T-helper 9 cell (primary cell): Measurements from ENCODE around the gene EPB41L3.
"Not testable (repeated sequence)": the region's sequence is repeated elsewhere in the genome, so short reads cannot be mapped to it uniquely, and the experiment has no call there.

Experiments used
- DNase-seq: peaks from one replicate; pipeline ENCODE4 v3.0.0-alpha.2; 2020
- total RNA-seq, 2 donors: gene quantifications; one replicate each; lab custom pipeline; 2026; lab: John Stamatoyannopoulos, UW

Gene EPB41L3
- total RNA-seq, result 0 to 0.42 reads per million in 2 donors

- no peak for DNase-seq
Observed at GRCh38 chr18:5543773-5544389, at the start of gene EPB41L3. EPB41L3 (minus strand) TSS chr18:5543997; CDS start chr18:5489183, 54,814 bp downstream.

GRCh38 chr18:5588529-5588928, 44.7 kb upstream of the EPB41L3 start:
- no peak for DNase-seq

- no peak for DNase-seq
Observed at GRCh38 chr18:5585653-5586052, 41.9 kb upstream of the EPB41L3 start.

GRCh38 chr18:5584746-5585417, 41.1 kb upstream of the EPB41L3 start:
- no peak for DNase-seq

GRCh38 chr18:5582849-5583681, 39.3 kb upstream of the EPB41L3 start:
- DNase-seq, result no peak

GRCh38 chr18:5582076-5582475, 38.3 kb upstream of the EPB41L3 start:
- no peak for DNase-seq

GRCh38 chr18:5574843-5575242, 31.0 kb upstream of the EPB41L3 start:
- DNase-seq, result no peak

GRCh38 chr18:5571666-5572065, 27.9 kb upstream of the EPB41L3 start:
- DNase-seq, result no peak

- DNase-seq, result not testable (repeated sequence)
Observed at GRCh38 chr18:5570613-5571012, 26.8 kb upstream of the EPB41L3 start.

GRCh38 chr18:5568416-5568815, 24.6 kb upstream of the EPB41L3 start:
- no peak for DNase-seq

- no peak for DNase-seq
Observed at GRCh38 chr18:5558851-5559250, 15.1 kb upstream of the EPB41L3 start.

GRCh38 chr18:5556310-5556974, 12.6 kb upstream of the EPB41L3 start:
- DNase-seq, result no peak

- DNase-seq, result no peak
Observed at GRCh38 chr18:5554629-5555028, 10.8 kb upstream of the EPB41L3 start.

- no peak for DNase-seq
Observed at GRCh38 chr18:5546660-5547059, 2.9 kb upstream of the EPB41L3 start.

GRCh38 chr18:5543036-5543680, 639 bp downstream of the EPB41L3 start:
- DNase-seq, result no peak

- no peak for DNase-seq
Observed at GRCh38 chr18:5542515-5543035, 1.2 kb downstream of the EPB41L3 start.

GRCh38 chr18:5541644-5542043, 2.2 kb downstream of the EPB41L3 start:
- no peak for DNase-seq

- no peak for DNase-seq
Observed at GRCh38 chr18:5539391-5539790, 4.4 kb downstream of the EPB41L3 start.

- DNase-seq, result no peak
Observed at GRCh38 chr18:5538544-5538943, 5.3 kb downstream of the EPB41L3 start.

- no peak for DNase-seq
Observed at GRCh38 chr18:5537860-5538259, 5.9 kb downstream of the EPB41L3 start.

GRCh38 chr18:5534845-5535244, 9.0 kb downstream of the EPB41L3 start:
- no peak for DNase-seq

- DNase-seq, result no peak
Observed at GRCh38 chr18:5532066-5532465, 11.7 kb downstream of the EPB41L3 start.
